Heart left ventricle (tissue), 13 donors: ENCODE measurements around the gene CDH13.

Experiments
- POLR2A ChIP-seq, 2 donors: fragments of 450-650 bp; IDR thresholded peaks; one replicate each; pipeline ENCODE4 v1.6.1; 2017; ENCODE audit warnings: antibody characterized with exemption in 2 of 2, mild to moderate bottlenecking in 2 of 2, moderate library complexity in 2 of 2
- TF ChIP-seq, protein P1 (sequence below), 12 donors: fragments of 200-600 bp; sonication (generic) in 4 of 12; IDR thresholded peaks; one replicate each; pipeline versions ENCODE4 v1.5.0 to v1.8.0; 2018 to 2022; ENCODE audit warnings: antibody characterized with exemption in 12 of 12, mild to moderate bottlenecking in 5 of 12
- donor health status: ischemic (EF 13 %, LVEDD 7.1; RV severe dilation, severe dysfunction).
- donor health status: DM: no; HTN: yes; CAD: no.
- donor health status: DM: no; HTN: no; CAD: no.
- donor health status: ischemic (EF 25% LVEDD 6.9; RV normal size, moderate dysfunction).
- donor health status: ischemic (EF 25% LVEDD 5.7; RV mildly dilated, moderate dysfunction).
- donor health status: ischemic (EF 35%, LVEDD 5.7; RV mildly dilated, moderate dysfunction).
- donor health status: nonischemic (EF 11% LVEDD 7.7; RV severe dilation, severe dysfunction).
- donor health status: DM: yes; HTN: yes; CAD: no.
- donor health status: PGD.
- donor health status: ischemic (EF 29% LVEDD 5.4; RV normal size, mild dysfunction).
- donor health status: nonischemic (EF 23%, LVEDD 6.1; RV moderate dilation, normal function).

DNA sequence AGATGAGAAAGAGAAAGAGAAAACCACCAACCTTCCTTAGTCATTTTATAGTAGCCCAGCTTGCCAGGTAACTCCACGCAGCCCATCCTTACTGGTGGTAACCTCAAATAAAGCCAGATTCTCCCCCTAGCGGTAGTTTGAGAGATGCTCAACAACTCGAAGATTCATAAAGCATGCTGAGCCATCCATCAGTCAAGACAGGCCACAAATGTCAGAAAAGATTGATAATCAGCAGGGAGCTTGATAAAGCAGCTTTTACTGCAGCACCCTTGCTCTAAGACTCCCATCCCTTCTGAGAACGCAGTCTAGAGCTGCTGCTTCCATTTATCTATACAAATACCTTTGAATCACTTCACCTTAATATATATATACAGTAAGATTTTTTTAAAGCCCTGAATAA is 729.5 kb downstream of the CDH13 start:
- TF ChIP-seq, protein P1, sequence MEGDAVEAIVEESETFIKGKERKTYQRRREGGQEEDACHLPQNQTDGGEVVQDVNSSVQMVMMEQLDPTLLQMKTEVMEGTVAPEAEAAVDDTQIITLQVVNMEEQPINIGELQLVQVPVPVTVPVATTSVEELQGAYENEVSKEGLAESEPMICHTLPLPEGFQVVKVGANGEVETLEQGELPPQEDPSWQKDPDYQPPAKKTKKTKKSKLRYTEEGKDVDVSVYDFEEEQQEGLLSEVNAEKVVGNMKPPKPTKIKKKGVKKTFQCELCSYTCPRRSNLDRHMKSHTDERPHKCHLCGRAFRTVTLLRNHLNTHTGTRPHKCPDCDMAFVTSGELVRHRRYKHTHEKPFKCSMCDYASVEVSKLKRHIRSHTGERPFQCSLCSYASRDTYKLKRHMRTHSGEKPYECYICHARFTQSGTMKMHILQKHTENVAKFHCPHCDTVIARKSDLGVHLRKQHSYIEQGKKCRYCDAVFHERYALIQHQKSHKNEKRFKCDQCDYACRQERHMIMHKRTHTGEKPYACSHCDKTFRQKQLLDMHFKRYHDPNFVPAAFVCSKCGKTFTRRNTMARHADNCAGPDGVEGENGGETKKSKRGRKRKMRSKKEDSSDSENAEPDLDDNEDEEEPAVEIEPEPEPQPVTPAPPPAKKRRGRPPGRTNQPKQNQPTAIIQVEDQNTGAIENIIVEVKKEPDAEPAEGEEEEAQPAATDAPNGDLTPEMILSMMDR (IDR thresholded peaks at IDR 0.05) = peak; percentile 40 to 67 (median 51)
- TF ChIP-seq POLR2A (IDR thresholded peaks at IDR 0.05) = no peak
